ENCODE measurements around the gene TTLL13.

- TF ChIP-seq, protein P1, sequence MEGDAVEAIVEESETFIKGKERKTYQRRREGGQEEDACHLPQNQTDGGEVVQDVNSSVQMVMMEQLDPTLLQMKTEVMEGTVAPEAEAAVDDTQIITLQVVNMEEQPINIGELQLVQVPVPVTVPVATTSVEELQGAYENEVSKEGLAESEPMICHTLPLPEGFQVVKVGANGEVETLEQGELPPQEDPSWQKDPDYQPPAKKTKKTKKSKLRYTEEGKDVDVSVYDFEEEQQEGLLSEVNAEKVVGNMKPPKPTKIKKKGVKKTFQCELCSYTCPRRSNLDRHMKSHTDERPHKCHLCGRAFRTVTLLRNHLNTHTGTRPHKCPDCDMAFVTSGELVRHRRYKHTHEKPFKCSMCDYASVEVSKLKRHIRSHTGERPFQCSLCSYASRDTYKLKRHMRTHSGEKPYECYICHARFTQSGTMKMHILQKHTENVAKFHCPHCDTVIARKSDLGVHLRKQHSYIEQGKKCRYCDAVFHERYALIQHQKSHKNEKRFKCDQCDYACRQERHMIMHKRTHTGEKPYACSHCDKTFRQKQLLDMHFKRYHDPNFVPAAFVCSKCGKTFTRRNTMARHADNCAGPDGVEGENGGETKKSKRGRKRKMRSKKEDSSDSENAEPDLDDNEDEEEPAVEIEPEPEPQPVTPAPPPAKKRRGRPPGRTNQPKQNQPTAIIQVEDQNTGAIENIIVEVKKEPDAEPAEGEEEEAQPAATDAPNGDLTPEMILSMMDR (IDR thresholded peaks at IDR 0.05), result no peak
- TF ChIP-seq POLR2A (IDR thresholded peaks at IDR 0.05), result no peak
Measured at GRCh38 chr15:90291679-90292356, 42.5 kb downstream of the TTLL13 start.

Data from body of pancreas (tissue), 4 donors.